ENCODE results near the gene UACA.

The UACA gene

DNA sequence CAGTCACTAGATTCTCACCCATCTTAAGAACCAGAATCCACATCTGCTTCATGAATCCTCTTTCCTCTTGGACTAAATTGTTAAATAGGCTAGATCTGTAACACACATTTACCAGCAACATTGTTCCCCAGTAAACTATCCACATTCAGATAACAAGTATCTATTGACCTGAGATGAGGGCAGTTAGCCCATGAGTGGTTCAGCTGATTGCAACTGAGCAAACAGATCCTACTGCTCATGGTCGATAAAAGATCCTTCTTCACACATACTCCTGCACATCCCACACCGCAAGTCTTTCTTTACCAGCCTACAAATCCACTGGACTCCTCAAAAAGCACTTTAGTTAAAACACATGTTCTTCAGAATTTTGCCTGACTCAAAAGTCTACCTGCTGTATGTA is 59.2 kb downstream of the UACA start:
- in situ Hi-C loops (cut with HindIII; ENCODE audit: low sequenced_read_pairs) = no loop called here
- no peak for DNase-seq (ENCODE audit: low read depth, low spot score)
- TF ChIP-seq, protein P1, sequence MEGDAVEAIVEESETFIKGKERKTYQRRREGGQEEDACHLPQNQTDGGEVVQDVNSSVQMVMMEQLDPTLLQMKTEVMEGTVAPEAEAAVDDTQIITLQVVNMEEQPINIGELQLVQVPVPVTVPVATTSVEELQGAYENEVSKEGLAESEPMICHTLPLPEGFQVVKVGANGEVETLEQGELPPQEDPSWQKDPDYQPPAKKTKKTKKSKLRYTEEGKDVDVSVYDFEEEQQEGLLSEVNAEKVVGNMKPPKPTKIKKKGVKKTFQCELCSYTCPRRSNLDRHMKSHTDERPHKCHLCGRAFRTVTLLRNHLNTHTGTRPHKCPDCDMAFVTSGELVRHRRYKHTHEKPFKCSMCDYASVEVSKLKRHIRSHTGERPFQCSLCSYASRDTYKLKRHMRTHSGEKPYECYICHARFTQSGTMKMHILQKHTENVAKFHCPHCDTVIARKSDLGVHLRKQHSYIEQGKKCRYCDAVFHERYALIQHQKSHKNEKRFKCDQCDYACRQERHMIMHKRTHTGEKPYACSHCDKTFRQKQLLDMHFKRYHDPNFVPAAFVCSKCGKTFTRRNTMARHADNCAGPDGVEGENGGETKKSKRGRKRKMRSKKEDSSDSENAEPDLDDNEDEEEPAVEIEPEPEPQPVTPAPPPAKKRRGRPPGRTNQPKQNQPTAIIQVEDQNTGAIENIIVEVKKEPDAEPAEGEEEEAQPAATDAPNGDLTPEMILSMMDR (IDR thresholded peaks at IDR 0.05; ENCODE audit: low read depth, low read length) = no peak
- H3K4me3 ChIP-seq (ENCODE audit: low read depth, low read length) = no peak overlapping the region

DNA sequence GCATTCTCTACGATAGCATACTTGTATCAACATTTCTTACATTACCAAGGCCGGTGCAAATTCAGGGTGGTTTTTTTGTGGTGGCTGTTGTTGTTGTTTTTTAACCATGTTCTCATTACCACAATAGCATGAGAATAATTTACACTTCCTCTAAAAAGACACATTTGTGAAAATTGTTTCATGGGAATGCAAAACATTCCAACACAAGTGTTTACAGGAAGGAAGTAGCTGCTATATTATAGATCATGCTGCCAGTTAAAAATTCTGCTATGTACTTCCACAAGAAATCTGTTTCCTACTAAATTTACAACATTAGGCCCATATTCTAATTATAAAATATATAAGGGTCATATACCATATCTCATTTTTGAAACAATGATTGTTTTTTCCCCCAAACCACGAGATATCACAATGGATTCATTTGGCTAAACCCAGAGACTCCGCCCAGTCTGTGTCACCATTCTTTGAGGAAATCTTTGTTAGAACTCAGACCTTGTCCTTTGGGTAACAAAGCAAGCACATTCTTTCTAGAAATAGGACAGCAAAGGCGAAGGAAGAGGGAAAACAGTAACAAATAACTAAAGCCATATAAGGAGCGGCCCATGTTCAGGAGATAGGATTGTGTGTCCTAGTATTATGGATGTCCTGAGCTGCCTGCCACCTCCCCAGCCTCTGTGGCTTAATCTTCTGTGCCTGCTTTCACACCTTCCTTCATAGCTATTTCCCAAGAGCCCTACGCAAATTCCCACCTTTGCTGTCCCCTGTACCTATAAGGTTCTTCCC is 60.1 kb downstream of the UACA start:
- H3K4me3 ChIP-seq (ENCODE audit: low read depth, low read length) = no peak overlapping the region
- TF ChIP-seq, protein P1 (IDR thresholded peaks at IDR 0.05; ENCODE audit: low read depth, low read length) = no peak
- DNase-seq (ENCODE audit: low read depth, low spot score) = no peak
- in situ Hi-C loops (cut with HindIII; ENCODE audit: low sequenced_read_pairs) = no loop called here

DNA sequence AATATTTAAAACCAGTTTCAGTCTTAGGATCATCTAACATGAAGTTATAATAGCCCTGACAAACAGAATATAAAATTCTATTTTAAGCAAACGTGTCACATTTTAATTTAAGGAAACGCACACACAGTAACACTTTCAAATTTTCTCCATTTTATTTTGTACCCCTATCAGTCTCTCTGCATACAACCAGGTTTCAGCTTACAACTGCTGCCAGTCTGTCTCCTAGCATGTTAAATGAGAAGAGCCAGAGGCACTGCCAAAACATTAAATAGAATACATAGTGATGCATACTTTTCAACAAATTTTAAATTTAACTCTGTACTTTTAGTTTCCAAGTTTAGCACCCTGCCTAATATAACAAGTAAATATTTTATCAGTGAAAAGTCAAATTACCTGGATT is 60.8 kb downstream of the UACA start:
- in situ Hi-C loops (cut with HindIII; ENCODE audit: low sequenced_read_pairs) = no loop called here
- TF ChIP-seq, protein P1 (IDR thresholded peaks at IDR 0.05; ENCODE audit: low read depth, low read length) = no peak

DNA sequence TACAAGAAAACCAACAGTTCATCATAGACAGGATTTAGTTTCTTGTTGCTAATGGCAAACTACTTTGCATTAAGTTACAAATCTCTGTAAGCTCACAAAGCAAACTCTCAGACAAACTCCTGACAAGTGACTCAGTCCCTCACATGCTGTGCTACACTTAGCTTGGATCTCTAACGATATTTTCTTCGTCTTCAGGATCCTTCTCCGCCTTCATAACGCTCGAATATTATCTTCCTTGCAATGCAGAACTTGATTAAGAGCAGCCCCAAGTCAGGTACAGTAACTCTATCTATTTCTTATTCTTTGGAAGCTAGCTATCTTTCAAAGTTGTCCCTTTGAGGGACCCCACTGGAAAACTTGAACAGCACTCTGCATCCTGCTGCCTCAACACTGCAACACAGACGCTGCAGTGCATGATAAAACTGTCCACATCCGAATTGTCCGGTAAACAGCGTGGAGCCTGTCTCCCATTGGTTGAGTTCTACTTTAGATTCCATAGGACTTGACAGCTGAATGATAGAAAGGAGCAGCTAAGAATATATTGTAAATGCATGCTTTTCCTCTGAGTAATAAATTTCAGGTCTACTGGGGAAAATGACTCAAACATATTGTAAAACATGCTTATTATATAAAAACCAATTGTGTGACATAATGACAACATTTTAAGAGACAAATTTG is 61.3 kb downstream of the UACA start:
- H3K4me3 ChIP-seq (ENCODE audit: low read depth, low read length) = peak overlapping the region; percentile 31
- TF ChIP-seq, protein P1 (IDR thresholded peaks at IDR 0.05; ENCODE audit: low read depth, low read length) = no peak
- DNase-seq (ENCODE audit: low read depth, low spot score) = peak; percentile 81
- in situ Hi-C loops (cut with HindIII; ENCODE audit: low sequenced_read_pairs) = no loop called here

More for the DNA sequence above, 60.8 kb downstream of the UACA start:
- DNase-seq (ENCODE audit: low read depth, low spot score) = no peak
- no peak overlapping the region for H3K4me3 ChIP-seq (ENCODE audit: low read depth, low read length)

DNA sequence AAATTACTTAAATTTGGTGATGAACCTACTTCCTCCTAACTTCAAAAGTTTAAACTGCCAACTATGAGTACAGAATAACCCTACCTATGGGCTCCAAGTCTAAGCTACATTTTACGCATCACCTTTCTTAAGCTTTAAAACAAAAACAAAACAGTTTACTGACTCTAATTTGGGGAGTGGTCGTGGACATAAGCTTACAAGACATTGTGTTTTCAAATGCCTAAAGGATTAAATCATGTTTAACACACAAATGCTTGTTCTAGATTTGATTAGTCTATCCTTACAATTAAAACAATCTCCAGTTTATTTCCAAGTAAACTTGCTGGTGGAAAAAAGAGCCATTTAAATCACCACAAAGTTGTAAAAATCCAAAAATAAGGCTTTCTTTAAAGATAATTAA is 62.2 kb downstream of the UACA start:
- TF ChIP-seq, protein P1 (IDR thresholded peaks at IDR 0.05; ENCODE audit: low read depth, low read length) = no peak
- H3K4me3 ChIP-seq (ENCODE audit: low read depth, low read length) = no peak overlapping the region
- in situ Hi-C loops (cut with HindIII; ENCODE audit: low sequenced_read_pairs) = no loop called here
- no peak for DNase-seq (ENCODE audit: low read depth, low spot score)

DNA sequence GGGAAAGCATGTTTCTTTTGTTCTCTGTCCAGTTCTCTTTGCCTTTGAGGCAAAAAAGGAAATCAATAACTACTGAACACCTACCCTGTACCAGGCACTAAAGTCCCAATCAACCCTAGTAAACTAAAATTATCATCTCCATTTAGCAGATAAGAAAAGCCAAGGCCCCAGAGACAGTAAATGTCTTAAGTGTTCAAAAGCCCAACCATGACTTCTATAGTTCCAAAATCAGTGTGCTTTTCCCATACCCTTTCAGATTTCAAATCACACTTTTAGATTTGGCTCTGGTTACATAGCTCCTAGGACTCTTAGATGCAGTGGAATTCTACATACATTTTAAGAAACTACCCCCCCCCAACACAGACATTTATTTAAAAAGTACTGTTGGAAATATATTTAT is 63.5 kb downstream of the UACA start:
- DNase-seq (ENCODE audit: low read depth, low spot score) = no peak
- no peak overlapping the region for H3K4me3 ChIP-seq (ENCODE audit: low read depth, low read length)
- in situ Hi-C loops (cut with HindIII; ENCODE audit: low sequenced_read_pairs) = no loop called here
- TF ChIP-seq, protein P1 (IDR thresholded peaks at IDR 0.05; ENCODE audit: low read depth, low read length) = no peak
